ENCODE measurements around the gene MRPS33. TPM values are rescaled to one million over a fixed set of nuclear protein-coding genes. Genes with fewer than 3 reads are reported as not detected.

The MRPS33 gene
- total RNA-seq, 1 donor from 2014 or later: 53.8 TPM

- no peaks in the 10 kb centered on the region for H3K9me3 ChIP-seq (ENCODE audit: insufficient read depth, low read depth, low read length)
- no peaks in the 10 kb centered on the region for H4K20me1 ChIP-seq (ENCODE audit: insufficient read depth, low read length)
- H3K4me2 ChIP-seq (ENCODE audit: low read length): no peak overlapping the region
- FAIRE-seq (no peak), DNase-seq (ENCODE audit: low read depth) (no peak)
- H3K4me3 Mint-ChIP-seq (ENCODE audit: unreplicated experiment): no peak overlapping the region
- H3K27me3 ChIP-seq (ENCODE audit: insufficient read depth, low read length): no peaks in the 10 kb centered on the region
- no peak overlapping the region for H3K9ac ChIP-seq (ENCODE audit: low read length)
- H3K36me3 Mint-ChIP-seq (ENCODE audit: low read depth, unreplicated experiment): no peaks in the 10 kb centered on the region
- H3K27ac ChIP-seq (ENCODE audit: low read depth, low read length): no peak overlapping the region
- H3K4me1 Mint-ChIP-seq (ENCODE audit: low read depth, unreplicated experiment): no peaks in the 10 kb centered on the region
- no peak overlapping the region for H3K27ac Mint-ChIP-seq (ENCODE audit: unreplicated experiment)
- H3K79me2 ChIP-seq (ENCODE audit: insufficient read depth, low read length): no peaks in the 10 kb centered on the region
- no peak overlapping the region for H3K4me3 ChIP-seq (ENCODE audit: insufficient read depth, low read depth, low read length)
- no peak for TF ChIP-seq EZH2 (IDR thresholded peaks at IDR 0.05; ENCODE audit: insufficient read depth, low read length)
- no peak for TF ChIP-seq CTCF (IDR thresholded peaks at IDR 0.05; ENCODE audit: insufficient read depth, low read depth, low read length)
- H2AFZ ChIP-seq (ENCODE audit: low read depth, low read length): no peak overlapping the region
- H3K36me3 ChIP-seq (ENCODE audit: insufficient read depth, low read length): no peaks in the 10 kb centered on the region
- peaks cover 2% of the 10 kb centered on the region for H3K27me3 Mint-ChIP-seq (ENCODE audit: low read depth, unreplicated experiment)
- H3K9me3 Mint-ChIP-seq (ENCODE audit: unreplicated experiment): no peaks in the 10 kb centered on the region
- no peaks in the 10 kb centered on the region for H3K4me1 ChIP-seq (ENCODE audit: insufficient read depth, low read length)
Measured at GRCh38 chr7:140972344-140972743, 42.4 kb downstream of the MRPS33 start.

- no peak for TF ChIP-seq EZH2 (IDR thresholded peaks at IDR 0.05; ENCODE audit: insufficient read depth, low read length)
- no peak for TF ChIP-seq CTCF (IDR thresholded peaks at IDR 0.05; ENCODE audit: insufficient read depth, low read depth, low read length)
- DNase-seq (ENCODE audit: low read depth): no peak
Measured at GRCh38 chr7:140967438-140967837, 47.3 kb downstream of the MRPS33 start.

GRCh38 chr7:140966561-140967233 lies 48.1 kb downstream of the MRPS33 start:
- H3K79me2 ChIP-seq (ENCODE audit: insufficient read depth, low read length): no peaks in the 10 kb centered on the region
- H2AFZ ChIP-seq (ENCODE audit: low read depth, low read length): no peak overlapping the region
- Mint-ChIP-seq H3K9me3 (ENCODE audit: unreplicated experiment) (no peaks in the 10 kb centered on the region), H3K4me1 (ENCODE audit: low read depth, unreplicated experiment) (no peaks in the 10 kb centered on the region), H3K27ac (ENCODE audit: unreplicated experiment) (no peak overlapping the region), H3K36me3 (ENCODE audit: low read depth, unreplicated experiment) (no peaks in the 10 kb centered on the region), H3K27me3 (ENCODE audit: low read depth, unreplicated experiment) (peaks cover 4% of the 10 kb centered on the region), H3K4me3 (ENCODE audit: unreplicated experiment) (no peak overlapping the region)
- no peak overlapping the region for H3K9ac ChIP-seq (ENCODE audit: low read length)
- H3K9me3 ChIP-seq (ENCODE audit: insufficient read depth, low read depth, low read length): no peaks in the 10 kb centered on the region
- no peak overlapping the region for H3K4me3 ChIP-seq (ENCODE audit: insufficient read depth, low read depth, low read length)
- no peaks in the 10 kb centered on the region for H3K36me3 ChIP-seq (ENCODE audit: insufficient read depth, low read length)
- no peak overlapping the region for H3K27ac ChIP-seq (ENCODE audit: low read depth, low read length)
- TF ChIP-seq CTCF (IDR thresholded peaks at IDR 0.05; ENCODE audit: insufficient read depth, low read depth, low read length) (no peak), EZH2 (IDR thresholded peaks at IDR 0.05; ENCODE audit: insufficient read depth, low read length) (no peak)
- H3K4me1 ChIP-seq (ENCODE audit: insufficient read depth, low read length): no peaks in the 10 kb centered on the region
- DNase-seq (ENCODE audit: low read depth): no peak
- no peak for FAIRE-seq
- no peaks in the 10 kb centered on the region for H3K27me3 ChIP-seq (ENCODE audit: insufficient read depth, low read length)
- no peak overlapping the region for H3K4me2 ChIP-seq (ENCODE audit: low read length)
- H4K20me1 ChIP-seq (ENCODE audit: insufficient read depth, low read length): no peaks in the 10 kb centered on the region

More at GRCh38 chr7:140967438-140967837, 47.3 kb downstream of the MRPS33 start:
- Mint-ChIP-seq H3K4me1 (ENCODE audit: low read depth, unreplicated experiment) (no peaks in the 10 kb centered on the region), H3K4me3 (ENCODE audit: unreplicated experiment) (no peak overlapping the region), H3K9me3 (ENCODE audit: unreplicated experiment) (no peaks in the 10 kb centered on the region), H3K36me3 (ENCODE audit: low read depth, unreplicated experiment) (no peaks in the 10 kb centered on the region), H3K27ac (ENCODE audit: unreplicated experiment) (no peak overlapping the region), H3K27me3 (ENCODE audit: low read depth, unreplicated experiment) (peaks cover 4% of the 10 kb centered on the region)
- no peak overlapping the region for H3K9ac ChIP-seq (ENCODE audit: low read length)
- no peaks in the 10 kb centered on the region for H3K79me2 ChIP-seq (ENCODE audit: insufficient read depth, low read length)
- no peak overlapping the region for H3K27ac ChIP-seq (ENCODE audit: low read depth, low read length)
- H4K20me1 ChIP-seq (ENCODE audit: insufficient read depth, low read length): no peaks in the 10 kb centered on the region
- no peaks in the 10 kb centered on the region for H3K9me3 ChIP-seq (ENCODE audit: insufficient read depth, low read depth, low read length)
- H3K4me3 ChIP-seq (ENCODE audit: insufficient read depth, low read depth, low read length): no peak overlapping the region
- no peaks in the 10 kb centered on the region for H3K27me3 ChIP-seq (ENCODE audit: insufficient read depth, low read length)
- no peaks in the 10 kb centered on the region for H3K4me1 ChIP-seq (ENCODE audit: insufficient read depth, low read length)
- FAIRE-seq: no peak
- no peaks in the 10 kb centered on the region for H3K36me3 ChIP-seq (ENCODE audit: insufficient read depth, low read length)
- H3K4me2 ChIP-seq (ENCODE audit: low read length): no peak overlapping the region
- no peak overlapping the region for H2AFZ ChIP-seq (ENCODE audit: low read depth, low read length)

All from astrocyte (in vitro differentiated cells and primary cell).